GM23338 (cell line): Measurements from ENCODE around the gene ADAMTS19.

Experiments used
- CREB1 ChIP-seq: fragments of 250-450 bp; sonication (Bioruptor Pico); IDR thresholded peaks from 2 replicates; pipeline ENCODE4 v1.5.0; 2020; ENCODE audit warnings: low read depth, mild to moderate bottlenecking, moderate library complexity
- CTCF ChIP-seq, 2 experiments: fragments of 200-600 bp in 1 of 2; sonication (generic) in 1 of 2; conservative IDR thresholded peaks; 2 replicates each; pipeline versions ENCODE4 v1.5.1 to v1.6.1; 2016 to 2017; ENCODE audit warnings: antibody characterized with exemption in 2 of 2, low read depth in 2 of 2, mild to moderate bottlenecking in 2 of 2, moderate library complexity in 1 of 2
- EZH2 ChIP-seq: fragments of 200-600 bp; sonication (generic); IDR thresholded peaks from one replicate; pipeline ENCODE4 v1.8.0; 2017; ENCODE audit warnings: antibody characterized with exemption, mild to moderate bottlenecking, low read depth; ENCODE audit not compliant: unreplicated experiment
- EZH2phosphoT487 ChIP-seq: fragments of 200-600 bp; sonication (generic); IDR thresholded peaks from one replicate; pipeline ENCODE4 v1.8.1; 2018; ENCODE audit warnings: antibody characterized with exemption; ENCODE audit not compliant: unreplicated experiment
- JUNB ChIP-seq: IDR thresholded peaks from one replicate; pipeline ENCODE4 v1.6.1; 2016; ENCODE audit warnings: antibody characterized with exemption; ENCODE audit not compliant: unreplicated experiment
- POLR2AphosphoS5 ChIP-seq: IDR thresholded peaks from 2 replicates; pipeline ENCODE4 v1.6.1; 2016; ENCODE audit warnings: antibody characterized with exemption, low read depth
- REST ChIP-seq: IDR thresholded peaks from one replicate; pipeline ENCODE4 v1.6.1; 2018; ENCODE audit warnings: antibody characterized with exemption; ENCODE audit not compliant: unreplicated experiment
- STAT1 ChIP-seq: IDR thresholded peaks from one replicate; pipeline ENCODE4 v1.6.1; 2016; ENCODE audit warnings: antibody characterized with exemption; ENCODE audit not compliant: unreplicated experiment
- ZNF114 ChIP-seq: fragments of 250-450 bp; sonication (Bioruptor Pico); IDR thresholded peaks from 2 replicates; pipeline ENCODE4 v1.5.0; 2020; ENCODE audit warnings: mild to moderate bottlenecking, moderate library complexity
- ZNF462 ChIP-seq: fragments of 250-450 bp; sonication (Bioruptor Pico); IDR thresholded peaks from 2 replicates; pipeline ENCODE4 v1.5.0; 2020; ENCODE audit warnings: mild to moderate bottlenecking, moderate library complexity

GRCh38 chr5:129459777-129460671 is at the start of gene ADAMTS19:
- TF ChIP-seq REST, result no peak
- no peak for TF ChIP-seq CTCF (conservative IDR thresholded peaks at IDR 0.05; ENCODE audit: low read depth in 2 of 2)
- no peak for TF ChIP-seq EZH2
- TF ChIP-seq POLR2AphosphoS5, result peak; percentile 14; the same call in 1 of the 2 replicates
- no peak for TF ChIP-seq EZH2phosphoT487
- TF ChIP-seq CREB1, result no peak
- no peak for TF ChIP-seq JUNB
- no peak for TF ChIP-seq ZNF462 (CRISPR knock-in tag)
- TF ChIP-seq ZNF114 (CRISPR knock-in tag), result no peak
- TF ChIP-seq STAT1, result no peak
